HepG2 (cell line): ENCODE results near the gene CDH13.

Experiments
- CHCHD3 ChIP-seq: sonication (generic); formaldehyde crosslinking; IDR thresholded peaks from 2 replicates; pipeline ENCODE4 v1.8.0; 2022; ENCODE audit warnings: mild to moderate bottlenecking, missing genetic modification reagents, moderate library complexity
- CHD2 ChIP-seq: IDR thresholded peaks from 2 replicates; pipeline ENCODE4 v1.6.1; 2011; ENCODE audit warnings: low read depth, low read length, improper control_type of control experiment
- CTCF ChIP-seq: sonication (generic); formaldehyde crosslinking; IDR thresholded peaks from 2 replicates; pipeline ENCODE4 v1.5.0; 2020; ENCODE audit warnings: mild to moderate bottlenecking, missing genetic modification reagents, moderate library complexity
- ELF4 ChIP-seq: sonication (generic); formaldehyde crosslinking; IDR thresholded peaks from 2 replicates; pipeline ENCODE4 v1.5.0; 2020; ENCODE audit warnings: missing genetic modification reagents, mild to moderate bottlenecking, moderate library complexity, borderline replicate concordance
- EZH2 ChIP-seq: conservative IDR thresholded peaks from 2 replicates; pipeline ENCODE4 v1.6.1; 2012; ENCODE audit warnings: mild to moderate bottlenecking, low read depth, low read length, moderate library complexity
- RXRA ChIP-seq: sonication (generic); formaldehyde crosslinking; IDR thresholded peaks from 2 replicates; pipeline ENCODE4 v1.5.1; 2020; ENCODE audit warnings: missing genetic modification reagents
- ZFP37 ChIP-seq: sonication (generic); formaldehyde crosslinking; IDR thresholded peaks from 2 replicates; pipeline ENCODE4 v1.4.0; 2020; ENCODE audit warnings: missing genetic modification reagents, borderline replicate concordance
- ZNF318 ChIP-seq: sonication (generic); formaldehyde crosslinking; IDR thresholded peaks from 2 replicates; pipeline ENCODE4 v1.4.0; 2020; ENCODE audit warnings: mild to moderate bottlenecking, missing genetic modification reagents
- ZNF639 ChIP-seq: conservative IDR thresholded peaks from 2 replicates; pipeline ENCODE4 v1.6.1; 2018; ENCODE audit warnings: missing genetic modification reagents
- ZSCAN22 ChIP-seq: sonication (generic); formaldehyde crosslinking; IDR thresholded peaks from 2 replicates; pipeline ENCODE4 v1.4.0; 2020; ENCODE audit warnings: mild to moderate bottlenecking, missing genetic modification reagents

GRCh38 chr16:83705856-83706255 lies 1079.1 kb downstream of the CDH13 start:
- TF ChIP-seq RXRA (CRISPR knock-in tag): no peak
- no peak for TF ChIP-seq ZSCAN22 (CRISPR knock-in tag)
- TF ChIP-seq ELF4 (CRISPR knock-in tag): no peak
- no peak for TF ChIP-seq ZNF639
- TF ChIP-seq EZH2: no peak
- no peak for TF ChIP-seq CTCF (CRISPR knock-in tag)
- no peak for TF ChIP-seq CHD2
- TF ChIP-seq CHCHD3 (CRISPR knock-in tag): no peak
- no peak for TF ChIP-seq ZNF318 (CRISPR knock-in tag)
- TF ChIP-seq ZFP37 (CRISPR knock-in tag): no peak
